ENCODE data around the gene PSAPL1. TPM values are rescaled to one million over a fixed set of nuclear protein-coding genes. Genes with fewer than 3 reads are reported as not detected.

PSAPL1 gene
- total RNA-seq, 4 donors from 2014 or later, result not detected

- TF ChIP-seq POLR2AphosphoS5 (IDR thresholded peaks at IDR 0.05) (no peak), EP300 (IDR thresholded peaks at IDR 0.05) (no peak), POLR2A (IDR thresholded peaks at IDR 0.05; ENCODE audit: low read depth) (no peak), CTCF (IDR thresholded peaks at IDR 0.05) (no peak)
- Histone ChIP-seq H3K27ac (replicated peaks in 1 of 4) (peak overlapping the region; percentile 77 to 82 (median 78)), H3K27me3 (no peaks in the 10 kb centered on the region), H3K36me3 (no peaks in the 10 kb centered on the region), H3K9me3 (peaks cover 0 to 26% (median 23%) of the 10 kb centered on the region in 4 donors), H3K4me3 (no peak overlapping the region), H3K4me1 (peaks cover 3 to 49% (median 39%) of the 10 kb centered on the region in 4 donors)
- WGBS, result 41% methylated on average over 12 of the region's 12 CpGs
- DNase-seq (ENCODE audit: extremely low spot score), result no peak
- intact Hi-C loops (cut with DNase I), result no loop called here
Measured at GRCh38 chr4:7411896-7412553, 22.7 kb downstream of the PSAPL1 start.

- no peak for DNase-seq (ENCODE audit: extremely low spot score)
- peak overlapping the region; percentile 77 to 82 (median 78) for H3K27ac ChIP-seq (replicated peaks in 1 of 4)
- 62% methylated on average over 1 of the region's 1 CpG for WGBS
- intact Hi-C loops (cut with DNase I), result no loop called here
- no peak for TF ChIP-seq POLR2AphosphoS5 (IDR thresholded peaks at IDR 0.05)
- no peak for TF ChIP-seq POLR2A (IDR thresholded peaks at IDR 0.05; ENCODE audit: low read depth)
- TF ChIP-seq EP300 (IDR thresholded peaks at IDR 0.05), result no peak
- no peak for TF ChIP-seq CTCF (IDR thresholded peaks at IDR 0.05)
- H3K27me3 ChIP-seq, result no peaks in the 10 kb centered on the region
- H3K4me3 ChIP-seq, result no peak overlapping the region
- H3K9me3 ChIP-seq, result peaks cover 0 to 28% (median 25%) of the 10 kb centered on the region in 4 donors
- H3K36me3 ChIP-seq, result no peaks in the 10 kb centered on the region
- H3K4me1 ChIP-seq, result peaks cover 3 to 49% (median 39%) of the 10 kb centered on the region in 4 donors
Measured at GRCh38 chr4:7411491-7411890, 23.2 kb downstream of the PSAPL1 start.

GRCh38 chr4:7410446-7410845 is 24.3 kb downstream of the PSAPL1 start:
- Histone ChIP-seq H3K36me3 (no peaks in the 10 kb centered on the region), H3K27me3 (no peaks in the 10 kb centered on the region), H3K4me1 (peaks cover 3 to 47% (median 39%) of the 10 kb centered on the region in 4 donors), H3K27ac (replicated peaks in 1 of 4) (peak overlapping the region; percentile 77 to 82 (median 78)), H3K4me3 (no peak overlapping the region), H3K9me3 (peaks cover 0 to 28% (median 25%) of the 10 kb centered on the region in 4 donors)
- TF ChIP-seq POLR2AphosphoS5 (IDR thresholded peaks at IDR 0.05) (peak; percentile 28 to 35), CTCF (IDR thresholded peaks at IDR 0.05) (no peak)
- 23% methylated on average over 1 of the region's 1 CpG for WGBS
- intact Hi-C loops (cut with DNase I), result no loop called here
- no peak for DNase-seq (ENCODE audit: extremely low spot score)

GRCh38 chr4:7408166-7408565 is 26.6 kb downstream of the PSAPL1 start:
- TF ChIP-seq EP300 (IDR thresholded peaks at IDR 0.05) (no peak), POLR2AphosphoS5 (IDR thresholded peaks at IDR 0.05) (no peak), POLR2A (IDR thresholded peaks at IDR 0.05; ENCODE audit: low read depth) (no peak), CTCF (IDR thresholded peaks at IDR 0.05) (no peak)
- intact Hi-C loops (cut with DNase I), result no loop called here
- WGBS, result 96% methylated on average over 4 of the region's 4 CpGs
- Histone ChIP-seq H3K9me3 (peaks cover 0 to 37% (median 27%) of the 10 kb centered on the region in 4 donors), H3K4me3 (no peak overlapping the region), H3K27ac (replicated peaks in 1 of 4) (no peak overlapping the region), H3K27me3 (no peaks in the 10 kb centered on the region), H3K36me3 (no peaks in the 10 kb centered on the region), H3K4me1 (peaks cover 6 to 50% (median 35%) of the 10 kb centered on the region in 4 donors)
- DNase-seq (ENCODE audit: extremely low spot score), result no peak
